Urothelium cell line (cell line): Measurements from ENCODE around the gene AHNAK2.

ENCODE experiments used
- DNase-seq: peaks from one replicate; pipeline ENCODE4 v3.0.0; 2011; ENCODE audit warnings: low spot score, mixed read lengths
- FAIRE-seq: peaks from 2 replicates; lab custom pipeline; 2011; peaks lifted over from hg19 to GRCh38; lab: Jason Lieb, UNC

AHNAK2 gene

DNA sequence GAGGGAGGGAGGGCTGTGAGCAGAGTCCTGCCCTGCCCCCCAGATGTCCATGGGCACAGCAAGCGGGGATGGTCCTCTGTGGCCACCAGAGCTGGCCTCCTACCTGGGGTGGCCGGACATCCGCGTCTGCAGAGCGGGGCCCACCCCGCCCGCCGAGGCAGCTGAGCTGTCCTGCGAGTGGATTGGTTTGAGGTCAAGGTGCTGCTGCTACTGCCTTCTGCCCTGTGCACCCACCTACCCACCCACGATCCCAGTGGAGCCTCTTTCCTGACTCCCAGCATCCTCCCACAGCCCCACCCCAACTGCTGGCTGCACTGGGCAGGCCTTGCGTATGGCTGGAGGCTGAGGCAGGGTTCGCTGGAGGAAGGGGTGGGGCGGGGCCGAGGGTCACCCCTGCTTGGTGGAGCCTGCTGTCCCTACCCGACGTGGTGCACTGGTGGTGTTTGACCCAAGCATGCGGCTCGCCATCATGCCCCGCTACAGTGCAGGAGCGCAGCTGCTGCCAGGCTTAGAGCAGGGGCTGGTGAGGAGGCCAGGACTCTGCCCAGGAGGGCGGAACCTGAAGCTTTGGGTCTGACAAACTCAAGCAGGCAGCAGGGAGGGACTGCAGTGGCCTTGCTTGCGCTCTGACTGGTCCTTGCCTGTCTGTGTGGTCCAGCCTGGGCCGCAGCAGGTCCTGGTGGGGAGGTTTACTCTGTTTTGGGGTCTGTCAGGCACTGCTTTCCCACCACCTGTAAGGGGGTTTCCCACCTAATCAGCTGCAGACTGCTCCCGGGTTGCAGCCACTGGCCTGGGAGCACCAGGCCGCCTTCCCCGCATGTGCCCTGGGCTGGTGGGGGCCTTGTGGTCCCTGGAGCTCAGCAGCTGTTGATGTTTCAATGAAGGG lies 89.4 kb downstream of the AHNAK2 start:
- no peak for FAIRE-seq
- DNase-seq = no peak

DNA sequence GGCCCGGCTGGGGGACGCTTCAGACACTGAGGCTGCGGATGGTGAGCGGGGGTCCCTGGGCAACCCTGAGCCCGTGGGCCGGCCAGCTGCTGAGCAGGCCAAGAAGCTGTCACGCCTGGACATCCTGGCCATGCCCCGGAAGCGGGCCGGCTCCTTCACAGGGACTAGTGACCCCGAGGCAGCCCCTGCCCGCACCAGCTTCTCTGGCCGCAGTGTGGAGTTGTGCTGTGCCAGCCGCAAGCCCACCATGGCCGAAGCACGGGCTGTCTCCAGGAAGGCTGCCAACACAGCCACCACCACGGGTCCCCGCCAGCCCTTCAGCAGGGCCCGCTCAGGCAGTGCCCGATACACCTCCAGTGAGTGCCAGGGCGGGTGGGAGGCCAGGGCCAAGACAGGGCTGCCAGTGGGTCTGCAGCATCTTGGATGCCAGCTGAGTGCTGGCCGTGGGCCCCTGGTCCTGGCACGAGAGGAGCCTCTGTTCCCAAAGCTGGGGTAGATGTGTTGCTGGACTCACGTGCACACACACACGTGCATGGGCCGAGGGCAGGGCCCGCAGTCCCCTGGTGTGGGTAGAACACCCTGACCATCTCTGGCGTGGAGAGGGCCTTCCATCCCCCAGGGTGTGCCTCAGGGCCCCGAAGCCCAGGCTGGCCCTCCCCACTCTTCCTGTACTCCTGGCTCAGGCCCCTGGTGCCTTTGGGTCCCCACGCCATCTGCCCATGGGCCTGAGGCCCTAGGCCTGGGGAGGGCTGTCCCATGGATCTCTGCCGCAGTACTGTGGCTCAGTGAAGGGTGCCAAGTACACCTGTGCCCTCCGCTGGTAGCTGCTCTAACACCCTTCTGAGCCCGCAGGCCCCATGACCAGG lies 90.3 kb downstream of the AHNAK2 start:
- no peak for DNase-seq
- no peak for FAIRE-seq
